GM23338 (cell line): ENCODE results near the gene TFF1. TPM values are rescaled to one million over a fixed set of nuclear protein-coding genes. Genes with fewer than 3 reads are reported as not detected.
A peak's percentile ranks its signal among the peaks of the same experiment; 100 is the strongest.

Experiments used
- ATAC-seq: fragments of 200-7000 bp; cut with Tn5 transposase; 3 replicates; pipeline ENCODE4 v1.9.1; 2020
- DNase-seq: peaks from one replicate; pipeline ENCODE4 v3.0.0-alpha.2; 2015; ENCODE audit warnings: low spot score
- H2AFZ ChIP-seq: fragments of 200-600 bp; sonication (generic); 2 replicates; pipeline ENCODE4 v1.8.0; 2016; ENCODE audit warnings: antibody characterized with exemption, mild to moderate bottlenecking, moderate library complexity
- H3F3A ChIP-seq: fragments of 200-600 bp; sonication (generic); replicated peaks from 2 replicates; pipeline ENCODE4 v1.8.0; 2017; ENCODE audit warnings: antibody characterized with exemption, mixed run types, low read depth
- H3K27ac ChIP-seq: fragments of 200-600 bp; sonication (generic); 2 replicates; pipeline ENCODE4 v1.6.1; 2016; ENCODE audit warnings: low read depth
- H3K27me3 ChIP-seq: fragments of 200-600 bp; sonication (generic); 2 replicates; pipeline ENCODE4 v1.8.0; 2016; ENCODE audit warnings: mild to moderate bottlenecking, mixed run types, moderate library complexity; ENCODE audit not compliant: insufficient read depth
- H3K36me3 ChIP-seq: fragments of 200-600 bp; sonication (generic); 2 replicates; pipeline ENCODE4 v1.8.0; 2016; ENCODE audit warnings: mild to moderate bottlenecking; ENCODE audit not compliant: insufficient read depth
- H3K4me1 ChIP-seq: fragments of 200-600 bp; sonication (generic); 2 replicates; pipeline ENCODE4 v1.8.0; 2016; ENCODE audit warnings: mild to moderate bottlenecking, moderate library complexity; ENCODE audit not compliant: insufficient read depth
- H3K4me2 ChIP-seq: fragments of 200-600 bp; sonication (generic); 2 replicates; pipeline ENCODE4 v1.7.1; 2017; ENCODE audit warnings: mixed run types
- H3K4me3 ChIP-seq: fragments of 200-600 bp; sonication (generic); 2 replicates; pipeline ENCODE4 v1.6.1; 2016; ENCODE audit warnings: mixed run types
- H3K79me2 ChIP-seq: fragments of 200-600 bp; sonication (generic); replicated peaks from 2 replicates; pipeline ENCODE4 v1.8.0; 2017; ENCODE audit warnings: mild to moderate bottlenecking; ENCODE audit not compliant: insufficient read depth
- H3K9me2 ChIP-seq: fragments of 200-600 bp; sonication (generic); 2 replicates; pipeline ENCODE4 v1.8.0; 2017; ENCODE audit not compliant: insufficient read depth
- H4K20me1 ChIP-seq: fragments of 200-600 bp; sonication (generic); replicated peaks from 2 replicates; pipeline ENCODE4 v1.8.0; 2017; ENCODE audit warnings: mild to moderate bottlenecking; ENCODE audit not compliant: insufficient read depth
- H3K27ac Mint-ChIP-seq: 2 replicates; pipeline ENCODE4 v1.8.0; 2020; ENCODE audit warnings: inconsistent platforms, mild to moderate bottlenecking, moderate library complexity, mixed read lengths
- H3K27me3 Mint-ChIP-seq: 3 replicates; pipeline ENCODE4 v1.8.0; 2022; ENCODE audit warnings: low read depth, mild to moderate bottlenecking, moderate library complexity, mixed read lengths, inconsistent platforms; ENCODE audit not compliant: insufficient read depth, poor library complexity
- H3K36me3 Mint-ChIP-seq: 3 replicates; pipeline ENCODE4 v1.8.0; 2021; ENCODE audit warnings: low read depth, mild to moderate bottlenecking, inconsistent platforms, moderate library complexity, mixed read lengths
- H3K4me1 Mint-ChIP-seq: 3 replicates; pipeline ENCODE4 v1.8.0; 2020; ENCODE audit warnings: mild to moderate bottlenecking, inconsistent platforms, mixed read lengths
- H3K4me3 Mint-ChIP-seq: 3 replicates; pipeline ENCODE4 v1.8.0; 2021; ENCODE audit warnings: moderate library complexity, mild to moderate bottlenecking, inconsistent platforms, mixed read lengths
- H3K9me3 Mint-ChIP-seq: 3 replicates; pipeline ENCODE4 v1.8.0; 2020; ENCODE audit warnings: moderate library complexity, mild to moderate bottlenecking, inconsistent platforms, mixed read lengths
- CREB1 ChIP-seq: fragments of 250-450 bp; sonication (Bioruptor Pico); IDR thresholded peaks from 2 replicates; pipeline ENCODE4 v1.5.0; 2020; ENCODE audit warnings: low read depth, mild to moderate bottlenecking, moderate library complexity
- CTCF ChIP-seq, 2 experiments: fragments of 200-600 bp in 1 of 2; sonication (generic) in 1 of 2; conservative IDR thresholded peaks; 2 replicates each; pipeline versions ENCODE4 v1.5.1 to v1.6.1; 2016 to 2017; ENCODE audit warnings: antibody characterized with exemption in 2 of 2, low read depth in 2 of 2, mild to moderate bottlenecking in 2 of 2, moderate library complexity in 1 of 2
- ETS1 ChIP-seq: IDR thresholded peaks from 2 replicates; pipeline ENCODE4 v1.6.1; 2016; ENCODE audit warnings: antibody characterized with exemption
- EZH2 ChIP-seq: fragments of 200-600 bp; sonication (generic); IDR thresholded peaks from one replicate; pipeline ENCODE4 v1.8.0; 2017; ENCODE audit warnings: antibody characterized with exemption, mild to moderate bottlenecking, low read depth; ENCODE audit not compliant: unreplicated experiment
- EZH2phosphoT487 ChIP-seq: fragments of 200-600 bp; sonication (generic); IDR thresholded peaks from one replicate; pipeline ENCODE4 v1.8.1; 2018; ENCODE audit warnings: antibody characterized with exemption; ENCODE audit not compliant: unreplicated experiment
- JUNB ChIP-seq: IDR thresholded peaks from one replicate; pipeline ENCODE4 v1.6.1; 2016; ENCODE audit warnings: antibody characterized with exemption; ENCODE audit not compliant: unreplicated experiment
- NANOG ChIP-seq: IDR thresholded peaks from 2 replicates; pipeline ENCODE4 v1.6.1; 2016; ENCODE audit warnings: antibody characterized with exemption, borderline replicate concordance
- POLR2AphosphoS5 ChIP-seq: IDR thresholded peaks from 2 replicates; pipeline ENCODE4 v1.6.1; 2016; ENCODE audit warnings: antibody characterized with exemption, low read depth
- REST ChIP-seq: IDR thresholded peaks from one replicate; pipeline ENCODE4 v1.6.1; 2018; ENCODE audit warnings: antibody characterized with exemption; ENCODE audit not compliant: unreplicated experiment
- STAT1 ChIP-seq: IDR thresholded peaks from one replicate; pipeline ENCODE4 v1.6.1; 2016; ENCODE audit warnings: antibody characterized with exemption; ENCODE audit not compliant: unreplicated experiment
- ZNF114 ChIP-seq: fragments of 250-450 bp; sonication (Bioruptor Pico); IDR thresholded peaks from 2 replicates; pipeline ENCODE4 v1.5.0; 2020; ENCODE audit warnings: mild to moderate bottlenecking, moderate library complexity
- ZNF331 ChIP-seq: fragments of 250-450 bp; sonication (Bioruptor Pico); IDR thresholded peaks from 2 replicates; pipeline ENCODE4 v1.5.0; 2020; ENCODE audit warnings: low read depth, mild to moderate bottlenecking, moderate library complexity
- polyA plus RNA-seq: library from polyadenylated mRNA; unstranded; fragments of >200 nt; fragmentation: Nextera tagmentation; extraction: Ambion mirVana; gene quantifications from 2 replicates; pipeline ENCODE4 v1.2.1, GENCODE V29; 2016
- total RNA-seq: library from RNA; depleted of rRNA; stranded (reverse); fragments of >200 nt; shearing (Covaris generic); gene quantifications from 2 replicates; pipeline ENCODE4 v1.2.3, GENCODE V29; 2014

TFF1 gene
- total and polyA plus RNA-seq, 2 experiments from 2014 or later, result not detected

- Histone ChIP-seq H3F3A (no peaks in the 10 kb centered on the region), H3K27me3 (no peaks in the 10 kb centered on the region), H3K27ac (no peak overlapping the region), H3K9me2 (no peaks in the 10 kb centered on the region), H3K4me3 (no peak overlapping the region), H2AFZ (no peak overlapping the region), H3K4me1 (no peaks in the 10 kb centered on the region; the same call in 1 of the 2 replicates), H3K4me2 (no peak overlapping the region), H4K20me1 (no peaks in the 10 kb centered on the region), H3K36me3 (no peaks in the 10 kb centered on the region), H3K79me2 (no peaks in the 10 kb centered on the region)
- Mint-ChIP-seq H3K27ac (no peak overlapping the region), H3K27me3 (peaks cover 8% of the 10 kb centered on the region), H3K4me3 (no peak overlapping the region), H3K9me3 (no peaks in the 10 kb centered on the region), H3K4me1 (peaks cover 31% of the 10 kb centered on the region), H3K36me3 (no peaks in the 10 kb centered on the region)
- DNase-seq (no peak), ATAC-seq (no peak)
- no peak for TF ChIP-seq EZH2
- no peak for TF ChIP-seq EZH2phosphoT487
- no peak for TF ChIP-seq ZNF114
These were observed 47.0 kb downstream of the TFF1 start for GRCh38 chr21:42319376-42319775.

- H3K27ac Mint-ChIP-seq, result no peak overlapping the region
- H3K27me3 ChIP-seq, result no peaks in the 10 kb centered on the region
- H3K9me2 ChIP-seq, result no peaks in the 10 kb centered on the region
- H3K36me3 Mint-ChIP-seq, result no peaks in the 10 kb centered on the region
- no peaks in the 10 kb centered on the region for H3K79me2 ChIP-seq
- H3K36me3 ChIP-seq, result no peaks in the 10 kb centered on the region
- H3K4me1 Mint-ChIP-seq, result peaks cover 40% of the 10 kb centered on the region
- H3K9me3 Mint-ChIP-seq, result no peaks in the 10 kb centered on the region
- no peak overlapping the region for H3K4me3 ChIP-seq
- no peaks in the 10 kb centered on the region for H4K20me1 ChIP-seq
- no peak overlapping the region for H3K4me3 Mint-ChIP-seq
- H3K4me1 ChIP-seq, result peaks cover 11% of the 10 kb centered on the region; the same call in 1 of the 2 replicates
- no peak for DNase-seq
- ATAC-seq, result peak; percentile 17; the same call in 2 of the 3 replicates
- H3K27me3 Mint-ChIP-seq, result peaks cover 11% of the 10 kb centered on the region
- H3F3A ChIP-seq, result no peaks in the 10 kb centered on the region
- H3K4me2 ChIP-seq, result no peak overlapping the region
- H3K27ac ChIP-seq, result no peak overlapping the region
- no peak overlapping the region for H2AFZ ChIP-seq
- TF ChIP-seq ZNF331 (no peak), ZNF114 (no peak), CREB1 (no peak), JUNB (no peak), CTCF (conservative IDR thresholded peaks at IDR 0.05; ENCODE audit: low read depth in 2 of 2) (no peak), POLR2AphosphoS5 (no peak), REST (no peak), EZH2phosphoT487 (no peak), STAT1 (no peak), ETS1 (no peak), NANOG (no peak)
These were observed 48.2 kb downstream of the TFF1 start for GRCh38 chr21:42317826-42318746.
